HG03442 (cell line): ENCODE measurements around the gene PRDM15.
A peak's percentile ranks its signal among the peaks of the same experiment; 100 is the strongest.

ENCODE experiments used
- ATAC-seq: cut with Tn5 transposase; IDR thresholded peaks from one replicate; pipeline ENCODE4 v1.9.1; 2021; ENCODE audit warnings: mild to moderate bottlenecking, moderate library complexity; ENCODE audit not compliant: unreplicated experiment

PRDM15 gene

GRCh38 chr21:41879190-41879998, at the start of gene PRDM15:
Gene PRDM15, minus strand, starts transcription at chr21:41879344. Its CDS starts 18,981 bp downstream, at chr21:41860363.
- ATAC-seq, result peak; percentile 59

GRCh38 chr21:41928621-41929220, 49.6 kb upstream of the PRDM15 start:
- ATAC-seq, result no peak

- ATAC-seq, result no peak
Observed at GRCh38 chr21:41927727-41928409, 48.7 kb upstream of the PRDM15 start.

GRCh38 chr21:41926807-41927171, 47.6 kb upstream of the PRDM15 start:
- no peak for ATAC-seq

- peak; percentile 42 for ATAC-seq
Observed at GRCh38 chr21:41926117-41926806, 47.1 kb upstream of the PRDM15 start.

GRCh38 chr21:41925767-41926116, 46.6 kb upstream of the PRDM15 start:
- no peak for ATAC-seq

GRCh38 chr21:41924368-41924754, 45.2 kb upstream of the PRDM15 start:
- no peak for ATAC-seq

- ATAC-seq, result no peak
Observed at GRCh38 chr21:41923631-41924367, 44.7 kb upstream of the PRDM15 start.

GRCh38 chr21:41923186-41923585, 44.0 kb upstream of the PRDM15 start:
- ATAC-seq, result no peak

- ATAC-seq, result no peak
Observed at GRCh38 chr21:41921021-41921420, 41.9 kb upstream of the PRDM15 start.

- no peak for ATAC-seq
Observed at GRCh38 chr21:41920476-41920875, 41.3 kb upstream of the PRDM15 start.

GRCh38 chr21:41919666-41920398, 40.7 kb upstream of the PRDM15 start:
- no peak for ATAC-seq

- no peak for ATAC-seq
Observed at GRCh38 chr21:41918561-41919358, 39.6 kb upstream of the PRDM15 start.

GRCh38 chr21:41917531-41917930, 38.4 kb upstream of the PRDM15 start:
- ATAC-seq, result no peak

GRCh38 chr21:41916888-41917433, 37.8 kb upstream of the PRDM15 start:
- ATAC-seq, result no peak

- ATAC-seq, result no peak
Observed at GRCh38 chr21:41914965-41915364, 35.8 kb upstream of the PRDM15 start.

- ATAC-seq, result no peak
Observed at GRCh38 chr21:41914358-41914757, 35.2 kb upstream of the PRDM15 start.

GRCh38 chr21:41913230-41913629, 34.1 kb upstream of the PRDM15 start:
- ATAC-seq, result no peak

- no peak for ATAC-seq
Observed at GRCh38 chr21:41908829-41909228, 29.7 kb upstream of the PRDM15 start.
